HG02763 (cell line): Measurements from ENCODE around the gene TMEM232.
"Not testable (repeated sequence)": the region's sequence is repeated elsewhere in the genome, so short reads cannot be mapped to it uniquely, and the experiment has no call there.

Experiments
- ATAC-seq: cut with Tn5 transposase; IDR thresholded peaks from one replicate; pipeline ENCODE4 v1.9.1; 2021; ENCODE audit warnings: mild to moderate bottlenecking, moderate library complexity; ENCODE audit not compliant: unreplicated experiment

TMEM232 gene

DNA sequence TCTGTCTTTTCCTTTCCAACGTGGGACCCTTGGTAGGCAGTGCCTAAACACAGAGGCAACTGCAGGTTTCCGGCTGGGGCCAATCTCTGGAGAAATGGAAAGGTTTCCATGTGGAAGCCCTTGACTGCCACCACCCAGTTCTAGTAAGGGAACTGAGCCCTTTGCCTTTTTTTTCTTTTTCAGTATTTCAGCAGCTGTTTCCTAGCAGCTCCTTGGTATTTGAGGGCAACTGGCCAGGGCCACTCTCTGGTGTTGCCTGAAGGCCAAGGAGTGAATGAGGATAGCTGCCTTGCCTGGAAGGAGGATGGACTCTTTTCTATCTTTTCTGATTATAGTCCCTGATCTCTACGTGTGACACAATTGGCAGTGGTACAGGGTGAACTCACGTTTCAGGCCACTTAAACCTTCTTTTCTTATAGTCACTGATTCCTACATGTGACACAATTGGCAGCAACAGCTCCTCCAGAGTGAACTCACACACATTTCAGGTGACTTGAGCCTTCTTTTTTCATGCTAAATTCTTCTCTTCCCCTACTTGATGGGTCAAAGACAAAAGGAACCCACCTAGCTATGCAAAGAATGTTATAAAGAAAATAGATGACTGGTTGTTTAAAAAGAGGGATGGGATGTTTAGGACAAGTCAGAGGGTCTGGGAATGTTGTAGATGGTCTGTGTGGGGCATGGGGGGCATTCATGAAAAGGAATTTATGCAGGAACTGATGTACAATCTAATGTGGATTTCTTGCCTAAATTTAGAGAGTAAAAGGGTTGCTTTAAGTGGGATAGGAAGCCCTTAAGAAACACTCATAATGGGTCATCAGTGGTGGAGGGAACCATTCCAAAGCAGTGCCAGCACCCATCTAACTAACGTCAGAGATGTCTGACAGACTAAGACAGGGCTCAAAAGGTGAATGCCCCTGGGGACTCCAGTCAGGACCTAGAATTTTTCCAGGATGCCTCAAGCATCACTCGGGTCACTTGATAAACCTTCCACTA lies 190.1 kb downstream of the TMEM232 start:
- no peak for ATAC-seq

DNA sequence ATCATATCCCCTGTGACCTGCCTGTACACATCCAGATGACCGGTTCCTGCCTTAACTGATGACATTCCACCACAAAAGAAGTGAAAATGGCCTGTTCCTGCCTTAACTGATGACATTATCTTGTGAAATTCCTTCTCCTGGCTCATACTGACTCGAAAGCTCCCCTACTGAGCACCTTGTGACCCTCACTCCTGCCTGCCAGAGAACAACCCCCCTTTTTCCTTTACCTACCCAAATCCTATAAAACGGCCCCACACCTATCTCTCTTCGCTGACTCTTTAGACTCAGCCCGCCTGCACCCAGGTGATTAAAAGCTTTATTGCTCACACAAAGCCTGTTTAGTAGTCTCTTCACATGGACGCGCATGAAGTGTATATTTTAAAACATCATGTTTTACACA lies 191.3 kb downstream of the TMEM232 start:
- not testable (repeated sequence) for ATAC-seq

DNA sequence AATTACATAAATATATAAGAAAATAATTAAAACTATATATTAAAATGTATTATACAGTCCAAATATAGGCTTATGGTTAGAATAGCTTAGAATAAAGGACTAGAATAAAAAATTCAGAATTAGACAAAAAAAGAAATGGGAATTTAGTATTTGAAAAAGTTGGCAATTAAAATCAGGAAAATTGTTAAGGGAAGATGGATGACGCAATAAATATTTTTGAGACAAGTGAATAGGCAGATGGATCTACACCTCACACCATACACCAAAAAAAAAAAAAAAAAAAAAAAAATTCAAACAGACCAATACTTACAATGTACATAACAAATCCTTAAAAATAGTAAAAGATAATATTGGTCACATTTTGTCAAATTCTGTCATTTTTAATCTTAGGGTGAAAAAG lies 200.7 kb downstream of the TMEM232 start:
- no peak for ATAC-seq

DNA sequence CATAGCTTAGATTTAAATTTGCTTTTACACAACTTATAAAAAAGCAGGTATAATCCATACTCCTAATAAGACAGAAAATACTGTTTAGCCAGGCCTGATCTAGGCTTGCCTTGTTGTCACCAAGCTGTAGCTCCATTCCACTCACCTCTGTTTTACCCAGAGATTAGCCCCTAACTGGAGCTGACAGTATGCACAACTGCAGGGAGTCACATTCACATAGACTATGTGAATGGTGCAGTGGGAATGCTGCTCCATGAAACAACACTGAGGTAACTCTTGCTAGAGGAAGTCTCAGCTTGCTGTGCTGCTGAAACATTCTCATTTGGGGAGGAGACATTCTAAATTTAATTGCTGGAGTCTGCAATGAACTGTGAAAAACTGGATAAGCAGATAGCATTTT lies 209.1 kb downstream of the TMEM232 start:
- ATAC-seq, result no peak

DNA sequence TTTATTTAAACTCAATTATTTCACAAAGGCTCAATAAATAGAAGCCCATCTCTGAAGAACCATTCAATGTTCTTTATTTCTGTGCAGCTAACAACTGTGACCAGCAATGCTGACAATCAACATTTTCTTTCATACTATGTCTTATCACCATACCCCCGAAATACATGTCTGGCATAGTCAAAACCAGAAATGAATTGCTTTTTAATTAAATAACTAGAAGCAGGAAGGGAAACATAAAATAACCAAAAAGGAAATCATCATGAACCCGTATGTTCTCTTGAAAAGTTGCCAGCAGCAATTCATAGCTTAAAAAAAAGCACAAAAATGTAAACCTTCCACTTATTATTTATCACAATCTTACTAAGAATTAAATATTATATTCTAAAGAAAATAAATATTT lies 212.4 kb downstream of the TMEM232 start:
- no peak for ATAC-seq

DNA sequence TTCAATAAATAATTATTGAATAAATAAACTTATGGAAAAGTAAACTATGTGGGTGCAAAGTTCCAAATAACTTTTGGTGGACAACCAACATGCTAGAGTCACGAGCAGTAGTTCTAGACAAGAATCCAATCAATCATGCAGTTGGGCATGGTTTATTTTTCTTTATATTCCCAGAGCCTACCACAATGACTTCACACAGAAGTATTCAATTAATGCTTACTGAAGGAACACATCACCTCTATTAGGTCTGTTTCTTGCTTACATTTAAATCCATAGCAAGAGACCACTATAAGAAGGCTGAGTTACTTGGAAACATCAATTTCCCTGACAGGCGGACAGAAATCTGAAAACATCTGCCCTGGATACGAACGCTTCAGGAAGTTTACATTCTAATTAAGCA lies 214.2 kb downstream of the TMEM232 start:
- no peak for ATAC-seq

DNA sequence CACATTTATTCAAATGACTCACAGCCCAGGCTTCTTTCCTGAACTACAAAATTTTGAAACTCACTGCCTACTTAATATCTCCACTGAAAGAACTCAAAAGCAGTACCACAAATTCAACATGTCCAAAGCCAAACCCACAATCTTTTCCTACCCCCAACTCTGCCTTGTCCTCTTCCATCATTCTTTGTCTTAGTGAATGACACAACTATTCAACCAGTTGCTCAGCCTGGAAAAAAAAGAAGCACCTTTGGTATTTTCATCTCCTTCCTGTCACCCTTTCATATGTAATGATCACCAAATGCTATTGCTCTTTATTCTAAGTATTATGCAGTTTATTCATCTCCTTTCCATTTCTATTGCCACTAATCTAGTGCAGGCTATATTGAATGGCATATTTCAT lies 216.3 kb downstream of the TMEM232 start:
- ATAC-seq, result no peak

DNA sequence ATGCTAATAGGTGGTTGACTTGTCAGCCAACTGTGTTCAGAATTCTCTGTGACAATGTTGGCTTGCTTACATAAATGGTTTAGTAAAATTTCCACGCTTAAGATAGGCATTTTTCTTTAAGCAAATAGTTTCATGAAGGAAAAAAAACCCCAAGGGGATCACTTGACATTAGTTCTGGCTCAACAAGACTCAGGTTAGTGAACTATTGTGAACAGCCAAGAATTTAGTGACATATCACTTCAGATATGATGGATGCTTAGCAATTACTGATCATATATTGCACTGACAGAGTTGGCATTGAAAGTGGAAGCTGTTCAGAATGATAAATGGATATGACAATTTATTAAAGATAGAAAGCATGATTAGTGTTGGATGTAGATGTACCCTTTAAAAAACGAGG lies 218.5 kb downstream of the TMEM232 start:
- no peak for ATAC-seq

DNA sequence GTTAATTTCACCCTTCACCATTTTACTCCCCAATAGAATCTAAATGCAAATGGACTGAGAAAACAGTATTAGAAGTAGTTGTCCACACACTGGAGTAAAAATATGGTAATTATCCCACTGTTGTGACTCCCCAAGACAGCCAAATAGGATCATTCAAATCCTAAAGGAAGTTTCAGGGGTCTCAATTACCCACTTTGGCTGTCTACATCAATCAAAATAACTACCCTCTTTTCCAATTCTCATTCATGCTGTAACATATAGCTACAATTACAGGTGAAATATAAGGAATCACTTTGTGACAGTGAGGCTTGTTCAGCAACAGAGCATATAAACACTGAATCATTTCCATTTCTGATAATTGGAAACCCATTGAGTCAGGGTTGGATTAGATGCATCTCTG lies 220.1 kb downstream of the TMEM232 start:
- ATAC-seq, result no peak

DNA sequence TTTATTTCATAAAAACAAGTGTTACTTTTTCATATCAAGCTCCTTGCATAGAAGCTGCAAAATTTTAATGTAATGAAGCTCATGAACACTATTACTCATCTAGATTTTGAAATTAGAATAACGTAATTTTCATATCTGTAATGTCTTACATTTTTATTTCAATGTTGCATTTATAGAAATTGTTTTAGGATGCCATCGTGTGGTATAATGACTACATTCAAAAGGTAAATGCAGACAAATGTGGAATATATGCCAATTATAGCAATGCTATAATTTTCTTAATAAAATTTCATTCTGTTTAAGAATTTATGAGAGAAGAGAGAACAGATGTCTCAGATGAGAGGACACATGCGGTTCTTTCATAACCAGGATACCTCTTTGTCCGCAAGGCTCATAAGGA lies 230.2 kb downstream of the TMEM232 start:
- no peak for ATAC-seq

DNA sequence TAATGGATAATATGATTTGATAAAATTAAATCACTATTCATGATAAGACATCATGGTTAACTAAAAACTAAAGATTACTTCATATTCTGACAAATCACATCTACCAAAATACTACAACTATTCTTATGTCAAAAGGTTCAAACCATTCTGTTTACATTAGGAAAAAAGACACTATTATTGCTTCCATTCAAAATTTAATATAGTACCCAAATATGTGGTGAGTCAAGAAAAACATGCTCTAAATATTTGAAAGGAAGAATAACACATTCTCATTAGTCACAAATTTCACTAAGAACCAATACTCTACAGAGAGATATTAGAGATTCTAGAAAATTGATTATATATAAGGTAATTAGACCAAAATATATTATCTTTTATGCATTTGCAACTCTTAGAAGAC lies 234.0 kb downstream of the TMEM232 start:
- ATAC-seq, result no peak

DNA sequence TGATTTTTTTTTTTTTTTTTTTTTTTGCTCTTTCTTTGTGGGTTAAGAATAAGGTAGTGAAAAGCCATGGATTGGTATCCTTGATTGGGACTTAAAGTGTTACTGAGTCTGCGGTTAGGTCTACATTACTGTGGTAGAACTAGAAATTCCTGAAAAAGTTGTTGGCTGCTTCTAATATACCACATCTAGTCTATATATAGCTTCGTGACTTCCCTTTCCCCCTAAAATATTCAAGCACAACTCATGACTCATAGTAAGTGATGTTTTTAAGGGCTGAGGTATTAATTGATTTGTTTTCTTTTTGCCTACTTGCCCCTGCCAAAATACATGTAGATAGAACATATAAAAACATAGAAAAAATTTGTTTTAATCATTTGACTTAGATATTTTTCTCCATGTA lies 247.6 kb downstream of the TMEM232 start:
- no peak for ATAC-seq

DNA sequence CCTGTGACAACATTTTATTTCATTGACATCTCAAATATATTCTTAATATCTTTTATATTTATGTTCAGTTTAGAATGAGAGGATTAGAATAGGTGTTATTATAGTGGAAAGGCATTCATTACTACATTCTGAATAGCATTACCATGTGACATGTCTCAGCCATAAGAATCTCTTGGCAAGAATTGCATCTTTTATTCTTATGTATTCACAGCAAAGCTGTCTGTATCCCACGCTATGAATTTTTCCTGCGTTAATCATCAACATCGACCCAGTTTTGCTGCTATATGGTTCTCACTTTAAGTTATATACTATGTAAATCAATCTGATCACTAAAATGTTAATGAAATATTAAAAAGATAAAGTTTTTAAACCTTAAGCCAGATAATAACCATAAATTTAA lies 248.6 kb downstream of the TMEM232 start:
- ATAC-seq, result no peak

DNA sequence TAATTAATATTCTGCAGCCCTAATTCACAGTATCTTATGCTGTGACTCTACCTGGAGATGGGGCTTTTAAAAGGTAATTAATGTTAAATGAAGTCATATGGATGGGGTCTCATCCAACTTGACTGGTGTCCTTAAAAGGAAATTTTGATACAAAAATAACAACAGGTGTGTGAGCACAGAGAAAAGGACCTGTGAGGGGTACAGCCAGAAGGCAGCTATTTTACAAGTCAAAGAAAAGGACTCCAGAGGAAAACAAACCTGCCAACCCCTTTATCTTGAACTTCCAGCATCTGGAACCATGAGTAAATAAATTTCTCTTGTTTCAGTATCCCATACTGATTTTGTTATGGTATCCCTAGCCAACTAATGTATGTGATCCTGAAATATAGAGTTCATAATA lies 250.3 kb downstream of the TMEM232 start:
- ATAC-seq, result no peak

DNA sequence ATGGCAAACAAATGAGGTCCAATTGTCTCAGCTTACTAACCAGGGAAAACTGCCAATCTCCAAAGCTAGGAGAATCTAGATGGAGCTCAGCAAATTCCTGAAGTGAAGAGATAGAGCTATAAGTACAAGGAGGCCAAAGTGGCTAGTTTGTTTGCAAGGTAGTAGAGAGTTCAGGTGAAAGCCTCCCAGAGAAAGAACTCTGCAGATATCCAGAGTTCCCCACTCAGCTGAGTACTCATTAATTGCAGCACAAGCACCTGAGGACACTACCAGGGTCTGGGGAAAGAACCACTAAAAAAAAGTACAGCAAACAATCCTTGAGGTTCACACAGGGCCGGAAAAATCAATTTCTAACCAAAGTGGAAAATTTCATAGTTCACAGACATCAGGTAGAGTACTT lies 250.9 kb downstream of the TMEM232 start:
- no peak for ATAC-seq

DNA sequence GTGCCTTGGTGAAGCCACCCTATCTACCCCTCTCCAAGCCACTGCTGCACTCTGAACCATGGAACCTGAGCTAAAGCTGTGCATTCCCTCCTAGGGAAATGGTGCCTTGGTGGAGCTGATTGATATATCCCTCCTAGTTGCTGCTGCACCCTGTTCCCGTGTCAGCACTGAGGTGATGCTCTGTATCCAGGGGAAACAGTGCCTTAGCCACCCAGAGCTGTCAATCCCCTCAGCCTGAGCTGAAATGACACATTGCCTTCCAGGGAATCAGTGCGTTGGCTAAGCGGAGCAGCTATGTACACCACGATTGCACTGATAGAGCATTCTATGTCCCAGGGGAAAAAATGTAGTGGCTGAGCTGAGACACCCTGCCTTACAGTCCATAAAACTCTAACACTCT lies 257.0 kb downstream of the TMEM232 start:
- no peak for ATAC-seq

DNA sequence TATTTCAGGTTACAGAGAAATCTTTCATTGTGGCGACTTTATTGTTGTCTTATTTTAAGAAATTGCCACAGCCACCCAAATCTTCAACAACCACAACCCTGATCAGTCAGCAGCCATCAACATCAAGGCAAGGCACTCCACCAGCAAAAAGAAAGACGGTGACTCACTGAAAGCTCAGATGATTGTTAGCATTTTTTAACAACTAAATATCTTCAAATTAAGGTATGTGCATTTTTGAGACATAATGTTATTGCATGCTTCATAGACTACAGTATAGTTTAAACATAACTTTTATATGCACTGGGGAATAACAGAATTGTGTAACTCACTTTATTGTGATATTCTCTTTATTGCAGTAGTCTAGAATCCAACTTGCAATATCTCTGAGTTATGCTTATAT lies 263.4 kb downstream of the TMEM232 start:
- no peak for ATAC-seq

DNA sequence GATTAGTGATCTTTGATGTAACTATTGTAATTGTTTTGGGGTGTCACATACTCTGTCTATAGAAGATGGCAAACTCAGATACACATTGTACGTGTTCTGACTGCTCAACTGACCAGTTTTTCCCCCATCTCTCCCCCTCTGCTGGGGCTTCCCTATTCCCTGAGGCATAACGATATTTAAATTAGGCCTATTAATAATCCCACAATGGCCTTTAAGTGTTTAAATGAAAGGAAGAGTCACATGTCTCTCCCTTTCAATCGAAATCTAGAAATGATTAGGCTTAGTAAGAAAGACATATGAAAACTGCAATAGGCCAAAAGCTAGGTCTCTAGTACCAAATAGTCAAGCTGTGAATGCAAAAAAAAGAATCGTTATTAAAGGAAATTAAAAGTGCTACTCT lies 265.6 kb downstream of the TMEM232 start:
- ATAC-seq, result no peak

DNA sequence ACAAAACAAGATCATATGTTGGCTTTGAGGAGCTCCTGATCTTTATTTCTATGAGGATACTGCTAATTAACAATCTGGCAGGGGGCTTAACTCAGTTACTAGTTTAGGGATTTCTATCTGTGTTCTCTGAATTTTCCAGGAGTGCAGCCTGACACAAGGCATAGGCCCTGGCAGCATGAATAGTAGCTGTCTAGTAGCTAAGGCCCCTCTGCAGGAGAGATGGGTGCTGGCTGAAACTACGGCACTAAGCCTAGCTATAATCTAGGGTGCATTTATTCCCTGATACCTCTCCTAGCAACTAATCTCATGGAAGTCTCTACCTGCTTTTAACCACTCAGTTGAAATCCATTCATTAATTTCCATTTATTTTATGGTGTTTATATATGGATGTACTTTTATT lies 268.2 kb downstream of the TMEM232 start:
- ATAC-seq, result no peak

DNA sequence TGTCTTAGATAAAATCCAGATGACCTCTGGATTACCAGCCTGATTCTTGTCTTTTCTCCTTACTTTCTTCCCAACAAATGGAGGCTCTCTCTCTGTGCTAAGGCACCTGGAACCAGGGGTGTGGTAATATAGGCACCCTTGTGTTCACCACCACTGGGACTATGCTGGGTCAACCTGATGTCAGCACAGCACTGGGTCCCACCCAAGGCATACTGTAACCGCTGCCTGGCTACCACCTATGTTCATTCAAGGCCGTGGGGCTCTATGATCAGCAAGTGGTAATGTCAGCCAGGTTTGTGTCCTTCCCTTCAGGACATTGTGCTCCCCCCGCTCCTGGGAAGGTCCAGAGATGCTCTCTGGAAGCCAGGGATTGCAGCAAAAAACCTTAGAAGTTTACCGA lies 283.6 kb downstream of the TMEM232 start:
- ATAC-seq, result no peak

DNA sequence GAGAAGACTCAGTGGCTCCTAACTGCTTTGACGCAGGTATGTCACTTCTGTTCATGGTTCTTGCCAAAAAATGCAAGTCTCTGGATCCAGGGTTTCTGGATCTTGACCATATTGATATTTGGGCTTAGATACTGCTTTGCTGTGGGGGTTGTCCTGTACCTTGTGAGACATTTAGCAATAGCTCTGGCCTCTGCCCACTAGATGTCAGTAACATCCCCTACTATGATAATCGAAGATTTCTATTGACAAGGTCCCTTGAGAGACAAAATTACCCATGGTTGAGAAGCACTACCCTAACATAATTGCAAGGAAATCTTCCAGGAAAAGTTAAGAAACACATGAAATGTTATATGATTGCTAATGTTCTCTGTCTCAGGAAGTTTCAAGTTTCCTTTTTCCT lies 285.4 kb downstream of the TMEM232 start:
- no peak for ATAC-seq

DNA sequence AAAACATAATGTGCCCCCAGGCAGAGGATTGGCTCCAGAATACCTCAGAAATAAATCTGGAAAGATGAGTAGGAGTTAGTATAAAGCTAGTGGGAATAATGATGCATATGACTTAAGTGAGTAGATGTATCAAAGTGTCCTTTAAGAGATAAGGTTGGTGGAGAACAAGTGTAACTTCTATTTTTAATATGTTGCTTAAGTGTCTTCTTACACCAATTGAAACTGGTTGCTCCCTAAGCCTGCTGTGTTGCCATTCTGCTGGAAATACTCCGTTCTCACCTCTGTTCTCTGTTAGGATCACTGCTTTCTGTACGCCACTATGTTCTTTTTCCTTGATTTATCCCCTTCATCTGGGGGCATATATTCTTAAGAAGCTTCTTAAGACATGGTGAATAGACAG lies 286.4 kb downstream of the TMEM232 start:
- no peak for ATAC-seq

DNA sequence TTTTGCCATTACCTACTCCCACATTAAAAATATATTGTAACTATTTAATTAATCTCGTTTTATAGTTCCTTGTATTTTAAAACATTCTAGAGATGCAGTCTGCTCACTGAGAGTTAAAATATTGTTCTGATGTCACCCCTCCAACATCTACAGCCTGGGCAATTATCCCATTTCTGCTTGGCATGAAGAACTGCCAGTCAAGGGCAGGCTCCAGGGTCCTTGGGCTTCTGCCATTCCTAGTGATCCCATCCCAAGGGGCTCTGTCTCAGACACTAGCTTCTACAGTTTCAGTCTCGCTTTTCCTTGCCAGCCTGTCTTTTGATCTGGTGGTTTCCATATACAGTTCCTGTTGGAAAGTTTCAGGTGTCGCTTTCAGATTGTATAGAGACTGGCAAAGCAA lies 287.2 kb downstream of the TMEM232 start:
- ATAC-seq, result no peak
